HL-60 (cell line): ENCODE data around the gene RPL37.

Experiments used
- GABPA ChIP-seq: IDR thresholded peaks from 2 replicates; pipeline ENCODE4 v1.6.1; 2012; ENCODE audit warnings: low read depth
- POLR2AphosphoS5 ChIP-seq: IDR thresholded peaks from 2 replicates; pipeline ENCODE4 v1.6.1; 2012; ENCODE audit warnings: low read depth
- TF ChIP-seq, protein P1 (sequence below): IDR thresholded peaks from one replicate; pipeline ENCODE4 v1.5.1; 2011; ENCODE audit warnings: low read length, control low read depth, inconsistent platforms; ENCODE audit not compliant: insufficient read depth
- TF ChIP-seq, protein P2 (sequence below): IDR thresholded peaks from 2 replicates; pipeline ENCODE4 v1.6.1; 2012; ENCODE audit warnings: low read depth; ENCODE audit not compliant: insufficient replicate concordance

DNA sequence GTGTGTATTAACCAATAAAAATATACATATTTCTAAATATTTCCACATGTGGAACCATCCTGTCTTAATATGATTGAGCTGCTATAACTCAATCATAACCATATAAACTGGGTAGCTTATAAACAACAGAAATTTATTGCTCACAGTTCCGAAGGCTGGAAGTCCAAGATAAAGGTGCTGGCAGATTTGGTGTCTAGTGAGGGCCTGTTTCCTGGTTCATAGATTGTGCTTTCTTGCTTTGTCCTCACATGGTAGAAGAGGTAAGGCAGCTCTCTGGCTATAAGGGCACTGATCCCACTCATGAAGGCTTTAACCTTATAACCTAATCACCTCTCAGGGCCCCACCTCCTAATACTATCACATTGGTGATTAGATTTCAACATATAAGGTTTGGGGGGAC is 22.9 kb downstream of the RPL37 start:
- TF ChIP-seq, protein P1, sequence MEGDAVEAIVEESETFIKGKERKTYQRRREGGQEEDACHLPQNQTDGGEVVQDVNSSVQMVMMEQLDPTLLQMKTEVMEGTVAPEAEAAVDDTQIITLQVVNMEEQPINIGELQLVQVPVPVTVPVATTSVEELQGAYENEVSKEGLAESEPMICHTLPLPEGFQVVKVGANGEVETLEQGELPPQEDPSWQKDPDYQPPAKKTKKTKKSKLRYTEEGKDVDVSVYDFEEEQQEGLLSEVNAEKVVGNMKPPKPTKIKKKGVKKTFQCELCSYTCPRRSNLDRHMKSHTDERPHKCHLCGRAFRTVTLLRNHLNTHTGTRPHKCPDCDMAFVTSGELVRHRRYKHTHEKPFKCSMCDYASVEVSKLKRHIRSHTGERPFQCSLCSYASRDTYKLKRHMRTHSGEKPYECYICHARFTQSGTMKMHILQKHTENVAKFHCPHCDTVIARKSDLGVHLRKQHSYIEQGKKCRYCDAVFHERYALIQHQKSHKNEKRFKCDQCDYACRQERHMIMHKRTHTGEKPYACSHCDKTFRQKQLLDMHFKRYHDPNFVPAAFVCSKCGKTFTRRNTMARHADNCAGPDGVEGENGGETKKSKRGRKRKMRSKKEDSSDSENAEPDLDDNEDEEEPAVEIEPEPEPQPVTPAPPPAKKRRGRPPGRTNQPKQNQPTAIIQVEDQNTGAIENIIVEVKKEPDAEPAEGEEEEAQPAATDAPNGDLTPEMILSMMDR, result no peak
- TF ChIP-seq POLR2AphosphoS5, result no peak
- TF ChIP-seq, protein P2, sequence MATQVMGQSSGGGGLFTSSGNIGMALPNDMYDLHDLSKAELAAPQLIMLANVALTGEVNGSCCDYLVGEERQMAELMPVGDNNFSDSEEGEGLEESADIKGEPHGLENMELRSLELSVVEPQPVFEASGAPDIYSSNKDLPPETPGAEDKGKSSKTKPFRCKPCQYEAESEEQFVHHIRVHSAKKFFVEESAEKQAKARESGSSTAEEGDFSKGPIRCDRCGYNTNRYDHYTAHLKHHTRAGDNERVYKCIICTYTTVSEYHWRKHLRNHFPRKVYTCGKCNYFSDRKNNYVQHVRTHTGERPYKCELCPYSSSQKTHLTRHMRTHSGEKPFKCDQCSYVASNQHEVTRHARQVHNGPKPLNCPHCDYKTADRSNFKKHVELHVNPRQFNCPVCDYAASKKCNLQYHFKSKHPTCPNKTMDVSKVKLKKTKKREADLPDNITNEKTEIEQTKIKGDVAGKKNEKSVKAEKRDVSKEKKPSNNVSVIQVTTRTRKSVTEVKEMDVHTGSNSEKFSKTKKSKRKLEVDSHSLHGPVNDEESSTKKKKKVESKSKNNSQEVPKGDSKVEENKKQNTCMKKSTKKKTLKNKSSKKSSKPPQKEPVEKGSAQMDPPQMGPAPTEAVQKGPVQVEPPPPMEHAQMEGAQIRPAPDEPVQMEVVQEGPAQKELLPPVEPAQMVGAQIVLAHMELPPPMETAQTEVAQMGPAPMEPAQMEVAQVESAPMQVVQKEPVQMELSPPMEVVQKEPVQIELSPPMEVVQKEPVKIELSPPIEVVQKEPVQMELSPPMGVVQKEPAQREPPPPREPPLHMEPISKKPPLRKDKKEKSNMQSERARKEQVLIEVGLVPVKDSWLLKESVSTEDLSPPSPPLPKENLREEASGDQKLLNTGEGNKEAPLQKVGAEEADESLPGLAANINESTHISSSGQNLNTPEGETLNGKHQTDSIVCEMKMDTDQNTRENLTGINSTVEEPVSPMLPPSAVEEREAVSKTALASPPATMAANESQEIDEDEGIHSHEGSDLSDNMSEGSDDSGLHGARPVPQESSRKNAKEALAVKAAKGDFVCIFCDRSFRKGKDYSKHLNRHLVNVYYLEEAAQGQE, result no peak
- no peak for TF ChIP-seq GABPA
